ENCODE measurements around the gene DIPK1A.
"Not testable (repeated sequence)": the region's sequence is repeated elsewhere in the genome, so short reads cannot be mapped to it uniquely, and the experiment has no call there.

DIPK1A gene

DNA sequence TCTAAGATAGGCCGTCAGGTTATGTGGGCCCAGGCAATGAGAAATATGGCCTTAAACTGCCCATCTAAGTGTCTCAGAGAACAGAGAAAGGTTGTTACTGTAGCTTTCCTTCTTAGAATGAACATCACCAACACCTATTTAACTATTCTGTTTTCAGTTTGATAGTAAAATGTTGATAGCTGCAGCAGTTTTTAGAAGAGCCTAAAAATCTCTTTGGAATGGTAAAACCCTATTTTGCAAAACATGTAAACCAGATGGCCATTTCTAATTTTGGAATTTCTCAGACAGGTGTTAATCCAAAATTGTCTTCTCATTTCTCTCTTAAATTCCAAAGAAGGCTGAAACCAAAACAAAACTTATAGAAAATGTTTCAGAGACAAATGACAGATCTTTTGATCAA is 57.5 kb downstream of the DIPK1A start:
- peaks cover 36% of the 10 kb centered on the region for H3K9me3 Mint-ChIP-seq
- H3K27me3 Mint-ChIP-seq (ENCODE audit: low read depth, poor library complexity), result peaks cover 3% of the 10 kb centered on the region
- H3K4me3 Mint-ChIP-seq, result no peak overlapping the region
- no peak for DNase-seq
- peaks cover 10% of the 10 kb centered on the region for H3K36me3 Mint-ChIP-seq (ENCODE audit: low read depth)
- H3K27ac Mint-ChIP-seq, result no peak overlapping the region
- TF ChIP-seq, protein P1, sequence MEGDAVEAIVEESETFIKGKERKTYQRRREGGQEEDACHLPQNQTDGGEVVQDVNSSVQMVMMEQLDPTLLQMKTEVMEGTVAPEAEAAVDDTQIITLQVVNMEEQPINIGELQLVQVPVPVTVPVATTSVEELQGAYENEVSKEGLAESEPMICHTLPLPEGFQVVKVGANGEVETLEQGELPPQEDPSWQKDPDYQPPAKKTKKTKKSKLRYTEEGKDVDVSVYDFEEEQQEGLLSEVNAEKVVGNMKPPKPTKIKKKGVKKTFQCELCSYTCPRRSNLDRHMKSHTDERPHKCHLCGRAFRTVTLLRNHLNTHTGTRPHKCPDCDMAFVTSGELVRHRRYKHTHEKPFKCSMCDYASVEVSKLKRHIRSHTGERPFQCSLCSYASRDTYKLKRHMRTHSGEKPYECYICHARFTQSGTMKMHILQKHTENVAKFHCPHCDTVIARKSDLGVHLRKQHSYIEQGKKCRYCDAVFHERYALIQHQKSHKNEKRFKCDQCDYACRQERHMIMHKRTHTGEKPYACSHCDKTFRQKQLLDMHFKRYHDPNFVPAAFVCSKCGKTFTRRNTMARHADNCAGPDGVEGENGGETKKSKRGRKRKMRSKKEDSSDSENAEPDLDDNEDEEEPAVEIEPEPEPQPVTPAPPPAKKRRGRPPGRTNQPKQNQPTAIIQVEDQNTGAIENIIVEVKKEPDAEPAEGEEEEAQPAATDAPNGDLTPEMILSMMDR (IDR thresholded peaks at IDR 0.05), result no peak
- H3K4me1 Mint-ChIP-seq, result no peaks in the 10 kb centered on the region

DNA sequence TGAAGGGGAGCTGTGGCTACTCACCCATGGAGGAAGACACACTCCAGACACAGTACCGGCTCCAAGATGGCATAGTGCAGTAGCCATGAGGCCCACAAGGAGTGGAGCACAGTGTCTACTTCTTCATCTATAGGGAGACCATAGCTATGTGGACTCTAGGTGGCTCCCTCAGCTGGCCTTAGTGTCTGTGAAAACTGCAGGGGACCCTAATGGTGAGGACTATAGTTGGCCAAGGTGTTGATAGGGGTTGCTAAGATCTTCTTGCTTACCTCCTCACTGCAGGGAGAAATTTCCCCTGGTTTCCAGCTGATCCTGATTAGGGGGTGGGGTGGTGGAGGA is 58.9 kb downstream of the DIPK1A start:
- Mint-ChIP-seq H3K4me3 (no peak overlapping the region), H3K36me3 (ENCODE audit: low read depth) (peaks cover 10% of the 10 kb centered on the region), H3K27ac (no peak overlapping the region), H3K4me1 (no peaks in the 10 kb centered on the region), H3K9me3 (peaks cover 48% of the 10 kb centered on the region), H3K27me3 (ENCODE audit: low read depth, poor library complexity) (no peaks in the 10 kb centered on the region)
- DNase-seq, result no peak
- TF ChIP-seq, protein P1 (IDR thresholded peaks at IDR 0.05), result no peak

DNA sequence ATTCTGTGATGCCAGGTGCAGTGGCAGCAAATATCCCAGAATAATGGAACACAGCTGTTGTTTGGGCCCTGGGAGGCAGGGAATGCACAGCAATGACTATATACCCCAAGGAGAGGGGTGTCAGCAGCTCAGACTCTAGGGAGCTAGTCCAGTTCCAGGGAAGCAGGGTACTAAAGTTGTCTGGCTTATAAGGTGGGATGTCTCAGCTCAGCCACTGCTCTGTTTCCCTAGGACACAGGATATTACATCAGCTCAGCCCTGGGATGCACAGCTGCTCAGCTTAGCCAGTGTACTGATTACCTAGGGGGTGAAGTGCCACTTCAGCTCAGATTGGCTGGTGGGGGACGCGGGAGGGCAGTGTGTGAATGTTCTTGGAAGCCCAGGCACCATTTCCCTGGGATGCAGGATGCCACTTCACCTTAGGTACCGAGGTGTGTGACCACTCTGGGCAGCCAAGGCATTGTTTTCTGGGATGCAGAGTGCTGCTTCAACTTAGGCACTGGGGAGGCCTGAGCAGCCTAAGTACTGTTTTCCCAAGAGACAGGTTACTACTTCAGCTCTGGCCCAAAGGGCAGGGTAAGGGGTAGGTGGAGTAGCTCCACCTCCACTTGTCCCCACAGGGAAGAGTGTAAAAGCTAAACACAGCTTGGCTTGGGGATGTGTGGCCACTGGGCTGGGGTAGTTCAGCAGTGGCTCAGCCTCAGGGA is 59.4 kb downstream of the DIPK1A start:
- Mint-ChIP-seq H3K36me3 (ENCODE audit: low read depth) (peaks cover 10% of the 10 kb centered on the region), H3K4me1 (no peaks in the 10 kb centered on the region), H3K4me3 (no peak overlapping the region), H3K9me3 (peaks cover 48% of the 10 kb centered on the region), H3K27ac (no peak overlapping the region), H3K27me3 (ENCODE audit: low read depth, poor library complexity) (no peaks in the 10 kb centered on the region)
- TF ChIP-seq, protein P1 (IDR thresholded peaks at IDR 0.05), result no peak
- no peak for DNase-seq

DNA sequence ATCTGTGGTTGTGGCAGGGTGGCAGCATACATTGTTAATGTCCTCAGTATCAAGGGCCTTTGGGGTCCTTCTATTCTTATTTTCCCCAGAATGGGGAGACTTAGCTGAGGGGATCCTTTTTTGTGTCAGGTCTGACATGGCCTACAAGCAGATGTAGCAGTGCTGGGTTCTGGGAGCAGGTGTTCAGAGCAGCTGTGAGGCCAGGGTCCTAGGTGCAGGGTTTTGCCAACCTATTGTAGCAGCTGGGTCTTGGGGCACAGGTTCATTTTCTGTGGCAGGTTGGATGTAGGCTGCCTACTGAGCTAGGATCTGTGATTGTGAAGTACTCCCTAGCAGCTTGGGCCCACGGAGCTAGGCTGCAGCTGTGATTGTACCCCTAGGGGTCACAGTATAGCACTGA is 60.1 kb downstream of the DIPK1A start:
- no peaks in the 10 kb centered on the region for H3K4me1 Mint-ChIP-seq
- no peak for DNase-seq
- peak overlapping the region; percentile 19 for H3K27ac Mint-ChIP-seq
- no peak overlapping the region for H3K4me3 Mint-ChIP-seq
- peaks cover 47% of the 10 kb centered on the region for H3K9me3 Mint-ChIP-seq
- peaks cover 10% of the 10 kb centered on the region for H3K36me3 Mint-ChIP-seq (ENCODE audit: low read depth)
- TF ChIP-seq, protein P1 (IDR thresholded peaks at IDR 0.05), result no peak
- no peaks in the 10 kb centered on the region for H3K27me3 Mint-ChIP-seq (ENCODE audit: low read depth, poor library complexity)

DNA sequence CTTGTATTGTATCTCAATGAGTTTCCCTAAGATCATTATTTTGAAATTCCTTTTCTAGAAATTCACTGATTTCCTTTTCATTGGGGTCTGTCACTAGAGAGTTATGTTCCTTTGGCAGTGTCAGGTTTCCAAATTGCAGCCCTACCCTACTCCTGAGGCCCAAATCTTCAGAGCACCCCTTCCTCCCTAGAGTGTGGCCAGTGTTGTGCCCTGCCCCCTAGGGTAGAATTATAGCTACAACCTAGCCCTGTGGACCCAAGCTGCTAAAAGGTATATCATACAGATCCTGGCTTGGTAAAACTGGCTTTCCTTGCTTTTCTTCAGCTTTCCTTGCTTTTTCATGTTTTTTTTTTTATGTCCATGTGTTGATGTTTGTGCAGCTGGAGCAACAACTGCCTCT is 60.7 kb downstream of the DIPK1A start:
- TF ChIP-seq, protein P1 (IDR thresholded peaks at IDR 0.05), result no peak
- Mint-ChIP-seq H3K36me3 (ENCODE audit: low read depth) (peaks cover 8% of the 10 kb centered on the region), H3K4me3 (no peak overlapping the region), H3K27me3 (ENCODE audit: low read depth, poor library complexity) (no peaks in the 10 kb centered on the region), H3K4me1 (no peaks in the 10 kb centered on the region), H3K9me3 (peaks cover 43% of the 10 kb centered on the region), H3K27ac (no peak overlapping the region)
- DNase-seq, result no peak

DNA sequence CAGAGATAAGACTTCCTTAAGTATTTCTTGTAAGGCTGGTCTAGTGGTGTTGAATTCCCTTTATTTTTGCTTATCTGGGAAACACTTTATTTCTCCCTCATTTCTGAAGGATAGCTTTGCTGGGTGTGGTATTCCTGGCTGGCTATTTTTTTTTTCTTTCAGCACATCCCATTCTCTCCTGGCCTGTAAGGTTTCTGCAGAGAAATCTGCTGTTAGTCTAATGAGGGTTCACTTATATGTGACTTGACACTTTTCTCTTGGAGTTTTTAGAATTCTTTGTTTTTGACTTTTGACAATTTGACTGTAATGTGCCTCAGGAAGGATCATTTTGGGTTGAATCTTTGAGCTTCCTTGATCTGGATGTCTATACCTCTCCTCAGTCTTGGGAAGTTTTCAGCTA is 61.5 kb downstream of the DIPK1A start:
- Mint-ChIP-seq H3K27me3 (ENCODE audit: low read depth, poor library complexity) (no peaks in the 10 kb centered on the region), H3K4me1 (no peaks in the 10 kb centered on the region), H3K9me3 (peaks cover 39% of the 10 kb centered on the region), H3K36me3 (ENCODE audit: low read depth) (peaks cover 5% of the 10 kb centered on the region), H3K27ac (no peak overlapping the region), H3K4me3 (no peak overlapping the region)
- TF ChIP-seq, protein P1 (IDR thresholded peaks at IDR 0.05), result no peak
- DNase-seq, result no peak

DNA sequence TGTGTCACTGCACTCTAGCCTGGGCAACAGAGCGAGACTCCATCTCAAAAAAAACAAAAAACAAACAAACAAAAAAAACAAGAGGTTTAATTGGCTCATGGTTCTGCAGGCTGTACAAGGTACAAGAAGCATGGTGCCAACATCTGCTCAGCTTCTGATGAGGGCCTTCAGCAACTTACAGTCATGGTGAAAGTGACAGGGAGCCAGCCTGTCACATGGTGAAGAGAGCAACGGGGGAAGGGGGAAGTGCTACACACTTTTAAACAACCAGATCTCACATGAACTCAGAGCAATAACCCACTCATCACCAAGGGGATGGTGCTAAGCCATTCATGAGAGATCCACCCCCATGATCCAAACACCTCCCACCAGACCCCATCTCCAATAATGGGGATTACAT is 63.2 kb downstream of the DIPK1A start:
- peaks cover 47% of the 10 kb centered on the region for H3K9me3 Mint-ChIP-seq
- not testable (repeated sequence) for H3K27ac Mint-ChIP-seq; H3K4me1 Mint-ChIP-seq; H3K4me3 Mint-ChIP-seq; DNase-seq; H3K36me3 Mint-ChIP-seq (ENCODE audit: low read depth); H3K27me3 Mint-ChIP-seq (ENCODE audit: low read depth, poor library complexity)

Measured in nephron progenitor cell (in vitro differentiated cells).